HG03108 (cell line): ENCODE data around the gene ASIC2.

Experiments used
- ATAC-seq: cut with Tn5 transposase; IDR thresholded peaks from one replicate; pipeline ENCODE4 v1.9.1; 2021; ENCODE audit warnings: moderate library complexity; ENCODE audit not compliant: unreplicated experiment

ASIC2 gene

GRCh38 chr17:33245183-33245582, 47.9 kb downstream of the ASIC2 start:
- ATAC-seq, result no peak

GRCh38 chr17:33243732-33244131, 49.4 kb downstream of the ASIC2 start:
- no peak for ATAC-seq

GRCh38 chr17:33242375-33243124, 50.5 kb downstream of the ASIC2 start:
- ATAC-seq, result no peak

- ATAC-seq, result no peak
These were observed 51.7 kb downstream of the ASIC2 start for GRCh38 chr17:33241390-33241789.

- ATAC-seq, result no peak
These were observed 52.7 kb downstream of the ASIC2 start for GRCh38 chr17:33240362-33240761.

DNA sequence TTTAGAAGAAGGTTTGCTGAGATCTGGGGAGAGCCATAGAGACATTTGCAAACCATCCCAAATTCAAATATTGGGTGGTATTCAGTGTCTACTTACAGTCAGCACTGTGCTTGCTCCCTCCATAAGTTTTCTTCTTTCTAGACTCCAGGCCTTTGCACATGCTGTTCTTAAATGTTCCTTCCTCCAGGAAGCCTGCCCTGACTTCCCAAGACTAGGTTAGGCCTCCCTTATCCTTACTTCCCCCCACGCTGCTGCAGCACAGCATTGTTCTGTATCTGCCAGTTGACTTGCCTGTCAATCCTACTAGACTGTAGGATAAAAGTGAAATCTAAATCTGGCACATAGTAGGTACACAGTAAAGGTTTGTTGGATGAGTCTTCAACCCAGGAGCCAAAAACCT, 53.4 kb downstream of the ASIC2 start:
- ATAC-seq, result no peak

DNA sequence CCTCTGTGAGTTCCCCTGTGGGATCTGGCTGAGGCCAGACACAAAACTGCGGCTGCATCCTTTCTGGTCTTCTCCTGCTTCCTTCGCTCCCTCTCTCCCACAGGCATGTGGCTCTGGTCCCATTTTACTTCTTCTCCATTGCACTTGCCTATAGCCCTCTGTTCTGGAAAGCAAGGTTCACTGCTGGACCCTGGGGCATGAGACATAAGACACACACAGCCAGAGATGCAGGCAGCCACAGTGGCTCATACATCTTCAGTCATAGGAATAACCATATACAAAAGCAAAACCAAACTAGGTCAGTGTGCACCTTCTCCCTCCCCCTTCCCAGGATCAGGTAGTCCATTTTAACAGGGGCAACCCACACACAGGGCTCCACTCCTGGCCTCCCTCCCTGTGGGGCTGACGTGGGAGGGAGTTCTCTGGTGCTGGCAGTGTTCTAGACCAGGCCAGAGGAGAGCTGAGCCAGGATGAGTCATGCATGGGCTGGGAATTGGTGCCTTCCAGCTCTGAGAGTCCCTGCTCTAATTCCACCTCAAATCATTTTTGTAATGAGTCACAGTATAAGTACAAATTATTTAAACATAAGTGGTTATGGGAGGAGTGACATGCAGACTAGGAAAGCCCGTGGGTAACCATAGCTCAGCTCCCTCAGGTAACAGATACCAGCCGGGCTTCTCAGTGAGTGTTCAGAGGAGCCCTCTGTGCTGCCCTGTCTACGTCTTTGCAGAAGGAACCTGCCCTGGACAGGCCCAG, 58.0 kb downstream of the ASIC2 start:
- ATAC-seq, result no peak

GRCh38 chr17:33234233-33234632, 58.9 kb downstream of the ASIC2 start:
- ATAC-seq, result no peak

DNA sequence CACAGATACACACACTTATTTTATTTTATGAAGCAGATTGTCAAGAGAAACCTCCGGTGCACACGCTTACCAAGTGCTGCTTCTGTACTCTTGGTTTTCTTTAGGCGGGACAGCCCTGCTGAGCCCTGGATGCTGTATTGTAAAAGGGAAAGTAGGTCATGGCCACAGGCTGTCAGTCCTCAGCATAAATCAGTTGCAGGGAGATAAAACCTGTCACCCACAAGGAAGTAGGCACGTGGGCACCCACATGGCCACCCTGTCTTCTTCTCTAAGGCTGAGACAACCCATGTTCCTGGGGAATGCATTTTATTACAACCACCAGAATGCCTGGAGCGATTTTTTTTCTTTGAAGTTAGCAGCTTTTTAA, 59.3 kb downstream of the ASIC2 start:
- no peak for ATAC-seq

GRCh38 chr17:33229499-33229898, 63.6 kb downstream of the ASIC2 start:
- ATAC-seq, result no peak

DNA sequence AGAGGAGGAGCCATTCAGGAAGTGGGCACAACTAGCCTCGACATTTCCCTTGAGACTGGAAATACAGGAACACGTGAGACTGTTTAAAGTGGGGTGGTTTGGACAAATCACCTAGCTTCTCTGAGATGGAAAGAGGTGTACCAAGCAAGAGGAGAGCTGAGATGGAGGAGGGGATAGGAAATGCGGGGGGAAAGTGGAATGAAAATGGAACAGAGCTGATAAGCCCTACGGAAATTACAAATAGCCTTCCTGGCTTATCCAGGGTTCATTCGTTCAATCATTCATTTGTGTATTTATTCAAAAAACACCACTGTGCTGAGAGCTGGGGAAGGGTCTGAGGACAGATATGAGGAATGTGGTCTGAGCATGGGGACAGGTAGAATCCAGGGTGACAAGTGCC, 64.1 kb downstream of the ASIC2 start:
- ATAC-seq, result no peak

GRCh38 chr17:33228548-33228947, 64.5 kb downstream of the ASIC2 start:
- ATAC-seq, result no peak

GRCh38 chr17:33227911-33228310, 65.2 kb downstream of the ASIC2 start:
- no peak for ATAC-seq

DNA sequence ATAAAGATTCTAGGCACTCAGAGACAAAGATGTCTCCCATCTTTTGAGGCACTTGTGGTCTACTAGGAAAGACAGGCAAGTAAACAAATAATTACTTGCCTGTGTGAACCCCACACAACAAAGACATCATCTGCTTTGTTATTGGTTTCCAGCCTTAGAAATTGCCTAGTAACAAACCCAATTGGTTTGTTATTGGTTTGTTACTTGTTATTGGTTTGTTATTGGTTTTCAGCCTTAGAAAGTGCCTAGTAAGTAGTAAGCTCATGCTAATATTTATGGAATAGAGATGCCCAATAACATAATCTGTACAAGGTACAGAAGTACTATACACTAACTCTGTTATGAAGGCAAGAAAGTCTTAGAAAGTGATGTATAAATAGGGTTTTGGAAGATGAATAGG, 67.1 kb downstream of the ASIC2 start:
- ATAC-seq, result no peak

- no peak for ATAC-seq
These were observed 67.6 kb downstream of the ASIC2 start for GRCh38 chr17:33225509-33225908.

DNA sequence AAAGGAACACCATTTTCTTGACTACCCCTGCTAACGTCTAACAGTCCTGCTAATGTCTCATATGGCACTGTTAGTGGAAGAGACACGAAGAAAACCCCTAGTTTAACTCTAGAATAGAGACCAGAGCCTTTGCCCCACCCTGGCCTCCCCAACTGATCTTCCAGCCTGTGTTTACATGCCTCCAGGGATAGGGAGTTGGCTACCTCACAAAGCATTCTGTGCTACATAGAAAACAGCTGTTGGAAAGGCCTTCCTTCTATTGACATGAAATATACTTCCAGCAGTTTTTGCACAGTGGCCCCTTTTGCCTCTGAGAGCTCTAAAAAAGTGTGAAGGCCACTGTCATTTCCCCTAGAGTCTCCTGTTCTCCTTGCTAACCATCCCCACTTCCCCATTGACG, 73.1 kb downstream of the ASIC2 start:
- no peak for ATAC-seq

- no peak for ATAC-seq
These were observed 74.1 kb downstream of the ASIC2 start for GRCh38 chr17:33218698-33219601.

- ATAC-seq, result no peak
These were observed 75.2 kb downstream of the ASIC2 start for GRCh38 chr17:33217891-33218290.

- ATAC-seq, result no peak
These were observed 78.1 kb downstream of the ASIC2 start for GRCh38 chr17:33214996-33215395.

DNA sequence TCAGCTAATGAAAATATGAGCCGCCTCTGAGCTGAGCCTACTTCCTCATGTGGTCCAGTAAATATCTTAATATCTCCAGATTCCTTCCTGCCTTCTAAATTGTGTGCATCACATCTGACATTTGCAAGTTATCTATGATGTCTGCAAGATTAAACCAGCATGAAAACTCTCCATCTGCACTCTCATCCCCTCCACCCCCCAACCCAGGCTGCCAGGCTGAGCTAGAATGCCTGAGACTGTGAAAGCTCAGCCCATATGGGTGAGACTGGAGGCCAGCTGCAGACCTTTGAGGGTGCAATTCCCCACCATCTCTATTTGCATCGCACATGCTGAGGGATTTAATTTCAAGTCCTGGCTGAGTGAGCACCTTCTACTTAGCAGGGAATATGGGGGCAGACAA, 82.8 kb downstream of the ASIC2 start:
- ATAC-seq, result no peak

GRCh38 chr17:33209671-33210070, 83.4 kb downstream of the ASIC2 start:
- ATAC-seq, result no peak

DNA sequence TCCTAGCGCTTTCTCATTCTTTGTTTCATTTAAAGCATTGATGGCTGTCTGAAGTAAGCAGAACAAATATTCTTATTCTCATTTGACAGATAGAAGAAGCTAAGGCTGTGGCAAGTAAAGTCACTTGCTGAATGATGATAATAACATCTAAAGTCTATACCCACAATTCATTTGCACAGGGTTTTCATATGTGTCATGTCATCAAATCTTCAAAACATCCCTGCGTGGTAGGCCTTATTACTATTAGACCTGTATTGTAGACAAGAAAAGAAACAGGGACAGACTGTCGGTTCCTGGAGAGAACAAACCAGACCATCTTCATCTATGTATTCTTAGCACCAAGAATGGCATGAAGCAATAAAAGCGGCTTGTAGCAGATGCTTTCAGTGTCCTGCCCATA, 85.9 kb downstream of the ASIC2 start:
- no peak for ATAC-seq
